ENCODE results near the gene CDH4.

Gene CDH4

DNA sequence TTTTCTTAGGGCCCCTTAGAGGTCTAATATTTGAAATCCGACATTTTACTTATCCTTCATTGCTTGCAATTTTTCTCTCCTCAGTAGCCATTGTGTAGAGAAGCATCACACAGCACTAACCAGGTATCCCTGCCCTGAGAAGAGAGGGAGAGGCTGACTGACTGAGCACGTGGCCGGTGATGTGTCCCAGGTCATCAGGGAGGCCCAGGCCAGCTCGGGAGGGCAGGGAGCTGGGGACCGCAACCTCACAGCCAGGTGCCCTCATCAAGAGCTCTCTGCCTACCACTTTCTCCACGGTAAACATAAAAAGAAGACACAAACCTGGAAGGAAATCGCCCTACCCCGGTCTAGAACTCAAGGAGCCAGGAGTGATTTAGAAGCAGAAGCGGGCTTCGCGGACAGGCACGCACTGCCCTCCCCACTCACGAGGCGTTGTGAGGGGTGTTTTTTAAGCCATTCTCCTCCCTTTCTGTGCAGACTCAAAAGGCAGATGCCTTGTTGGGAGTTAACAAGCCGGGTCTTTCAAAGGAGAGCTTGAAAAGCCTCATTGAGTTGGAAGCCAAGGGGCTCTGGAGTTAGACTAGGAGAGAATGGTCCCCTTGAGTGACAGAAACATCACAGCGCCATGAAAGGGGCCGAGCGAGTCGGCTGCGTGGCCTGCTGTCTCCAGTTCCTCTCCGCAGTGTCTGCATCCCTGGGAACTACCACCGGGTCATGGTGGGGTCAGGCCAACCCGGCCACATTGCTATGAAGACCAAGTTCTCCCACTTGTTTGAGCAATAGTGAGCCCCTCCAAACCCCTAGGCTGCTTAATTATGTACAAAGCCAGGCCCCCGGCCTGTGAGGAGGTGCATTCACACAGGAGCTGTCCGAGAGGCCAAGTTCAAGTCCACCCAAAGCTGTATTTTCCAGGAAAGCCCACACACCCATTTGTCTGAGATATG is 285.4 kb downstream of the CDH4 start:
- DNase-seq (ENCODE audit: low read depth) = no peak

DNA sequence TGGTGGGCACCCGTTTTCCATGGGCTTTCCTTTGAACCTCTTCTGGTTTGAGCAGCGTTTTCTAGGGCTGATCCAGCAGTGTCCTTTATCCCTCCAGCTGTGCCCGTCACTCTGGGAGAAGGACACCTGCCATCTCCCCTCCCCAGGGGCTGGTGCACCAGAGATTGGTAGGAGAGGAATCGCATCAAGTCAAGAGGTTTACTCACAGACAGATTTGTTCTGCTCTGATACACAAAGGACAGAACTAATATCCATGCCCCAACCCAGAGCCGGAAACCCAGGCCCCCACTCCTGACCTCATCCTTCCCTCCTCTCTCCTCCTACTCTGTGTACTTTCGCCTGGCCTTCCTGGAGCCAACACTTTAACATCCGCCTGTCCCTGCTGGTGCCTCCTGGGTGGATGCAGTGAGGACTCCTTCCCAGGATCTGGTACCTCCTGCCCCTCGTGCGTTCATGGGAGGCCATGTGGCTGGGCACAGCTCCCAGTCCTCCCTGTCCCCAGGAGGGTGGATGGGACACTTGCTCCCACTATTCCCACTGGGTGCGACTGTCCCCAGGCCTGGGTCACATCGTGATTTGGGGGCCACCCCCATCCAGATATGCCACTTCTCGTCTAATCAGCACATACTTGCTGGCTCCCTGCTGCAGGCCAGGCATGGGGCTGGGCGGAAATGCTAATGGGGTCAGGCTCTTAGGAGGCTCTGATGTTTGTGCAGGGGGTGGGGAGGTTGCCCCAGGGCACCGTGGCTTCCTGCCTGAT is 286.3 kb downstream of the CDH4 start:
- no peak for DNase-seq (ENCODE audit: low read depth)

DNA sequence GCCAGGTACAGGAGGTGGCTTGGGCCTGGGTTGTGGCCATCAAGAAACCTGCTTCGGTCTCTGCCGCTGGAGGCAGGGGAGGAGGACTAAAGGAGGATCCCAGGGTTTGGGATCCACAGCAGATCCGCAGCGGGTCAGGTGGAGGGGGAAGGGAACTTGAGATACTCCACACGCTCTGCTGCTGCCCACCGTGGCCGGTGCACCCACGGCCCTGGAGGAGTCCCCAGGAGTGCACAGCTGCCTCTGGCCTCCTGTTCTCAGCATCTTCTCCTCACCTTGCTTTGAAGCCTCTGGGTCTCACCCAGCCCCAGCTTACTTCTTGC is 286.8 kb downstream of the CDH4 start:
- DNase-seq (ENCODE audit: low read depth) = no peak

DNA sequence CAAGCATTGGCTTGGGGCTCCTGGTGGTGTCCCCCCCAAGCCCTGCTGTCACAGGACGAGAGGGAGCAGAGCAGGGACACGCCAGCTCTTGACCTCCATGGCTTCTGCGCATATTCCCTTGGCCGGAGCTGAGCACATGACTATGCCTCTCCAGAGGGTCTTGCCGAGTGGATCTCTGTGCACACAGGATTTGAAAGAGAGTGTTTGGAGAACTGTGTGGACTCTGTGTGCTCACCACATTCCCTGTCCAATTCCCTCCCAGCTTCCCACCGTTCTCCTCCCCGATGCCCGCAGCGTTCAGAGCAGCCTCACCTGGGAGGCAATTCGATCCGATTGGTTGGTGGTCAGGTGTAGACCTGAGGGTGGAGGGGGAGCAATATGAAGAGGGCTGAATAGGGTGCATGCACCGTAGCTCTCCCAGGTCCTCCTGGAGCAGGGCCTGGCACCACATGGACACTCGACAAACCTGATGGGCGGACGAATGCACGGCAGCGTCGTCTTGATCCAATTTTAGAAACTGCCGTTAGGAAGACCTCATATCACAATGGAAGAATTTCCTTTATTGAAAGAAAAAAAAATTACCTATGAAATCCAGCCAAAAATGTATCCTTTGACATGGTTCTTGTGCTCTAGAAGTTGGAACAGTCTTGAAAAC is 287.8 kb downstream of the CDH4 start:
- DNase-seq (ENCODE audit: low read depth) = no peak

DNA sequence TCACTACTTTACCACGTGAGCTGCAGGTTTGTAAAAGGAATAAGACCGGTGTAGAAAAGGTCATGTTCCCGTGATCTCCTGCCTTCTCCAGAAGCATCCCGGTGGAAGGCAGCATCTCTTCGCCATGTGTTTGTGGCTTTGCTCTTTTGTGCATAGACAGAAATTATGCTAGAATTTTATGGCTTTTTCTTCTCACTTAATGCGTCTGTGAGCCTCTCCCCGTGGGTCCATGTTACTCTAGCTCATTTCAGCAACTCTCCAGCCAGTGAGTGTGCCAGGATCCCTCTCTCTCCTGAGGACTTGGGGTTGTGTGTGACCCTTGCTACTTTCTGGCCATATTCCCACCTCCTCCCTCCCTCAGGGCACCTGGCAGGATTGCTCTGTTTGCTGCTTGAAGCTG is 289.5 kb downstream of the CDH4 start:
- DNase-seq (ENCODE audit: low read depth) = no peak

DNA sequence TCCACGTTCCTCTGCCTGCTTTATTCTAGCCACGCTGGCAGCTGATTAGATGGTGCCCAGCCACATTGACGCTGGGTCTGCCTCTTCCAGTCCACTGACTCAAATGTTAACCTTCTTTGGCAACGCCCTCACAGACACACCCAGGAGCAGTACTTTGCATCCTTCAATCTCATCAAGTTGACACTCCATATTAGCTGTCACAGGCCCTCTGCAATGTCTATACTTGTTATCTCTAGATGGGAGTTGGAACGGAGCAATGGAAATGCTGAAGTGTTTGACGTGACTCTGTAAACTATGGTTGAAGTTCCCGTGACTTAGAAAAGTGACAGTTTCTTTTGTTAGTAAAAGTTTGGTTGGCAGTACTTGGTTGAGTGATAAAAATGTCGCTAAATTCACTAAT is 291.0 kb downstream of the CDH4 start:
- DNase-seq (ENCODE audit: low read depth) = no peak

DNA sequence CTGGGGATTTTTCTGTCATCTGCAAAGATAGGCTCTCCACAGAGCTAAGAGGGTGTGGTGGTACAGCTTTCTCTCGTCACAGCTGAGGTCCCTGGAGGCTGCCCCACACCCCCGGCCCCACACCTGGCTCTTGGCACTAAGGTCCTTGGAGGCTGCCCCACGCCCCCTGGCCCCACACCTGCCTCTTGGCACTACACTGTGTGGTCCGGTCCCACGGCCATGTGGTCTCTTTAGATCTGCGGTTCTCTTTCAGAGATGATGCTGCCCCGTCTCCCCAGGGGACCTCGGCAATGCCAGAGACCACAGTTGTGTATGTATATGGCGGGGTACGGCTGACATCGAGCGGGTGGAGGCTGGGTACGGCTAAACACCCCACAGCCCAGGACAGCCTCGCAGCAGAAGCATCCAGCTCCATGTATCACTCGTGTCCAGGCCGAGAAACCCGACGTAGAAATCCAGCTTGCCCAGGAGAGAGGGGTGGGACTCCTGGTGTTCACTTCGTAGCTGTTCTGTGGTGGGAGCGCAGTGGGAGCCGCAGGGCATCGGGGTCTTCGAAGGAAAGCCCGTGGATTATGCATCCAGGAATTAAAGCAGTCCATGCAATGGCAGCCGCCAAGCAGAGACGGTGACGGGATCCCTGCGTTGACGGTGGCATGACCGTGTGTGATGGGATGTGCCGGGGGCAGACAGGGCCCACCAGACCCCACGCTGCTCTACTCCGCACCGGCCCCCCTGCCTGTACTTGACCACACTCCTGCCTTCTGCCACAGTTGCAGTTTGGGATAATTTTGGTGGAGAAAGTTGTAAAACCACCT is 292.1 kb downstream of the CDH4 start:
- no peak for DNase-seq (ENCODE audit: low read depth)

DNA sequence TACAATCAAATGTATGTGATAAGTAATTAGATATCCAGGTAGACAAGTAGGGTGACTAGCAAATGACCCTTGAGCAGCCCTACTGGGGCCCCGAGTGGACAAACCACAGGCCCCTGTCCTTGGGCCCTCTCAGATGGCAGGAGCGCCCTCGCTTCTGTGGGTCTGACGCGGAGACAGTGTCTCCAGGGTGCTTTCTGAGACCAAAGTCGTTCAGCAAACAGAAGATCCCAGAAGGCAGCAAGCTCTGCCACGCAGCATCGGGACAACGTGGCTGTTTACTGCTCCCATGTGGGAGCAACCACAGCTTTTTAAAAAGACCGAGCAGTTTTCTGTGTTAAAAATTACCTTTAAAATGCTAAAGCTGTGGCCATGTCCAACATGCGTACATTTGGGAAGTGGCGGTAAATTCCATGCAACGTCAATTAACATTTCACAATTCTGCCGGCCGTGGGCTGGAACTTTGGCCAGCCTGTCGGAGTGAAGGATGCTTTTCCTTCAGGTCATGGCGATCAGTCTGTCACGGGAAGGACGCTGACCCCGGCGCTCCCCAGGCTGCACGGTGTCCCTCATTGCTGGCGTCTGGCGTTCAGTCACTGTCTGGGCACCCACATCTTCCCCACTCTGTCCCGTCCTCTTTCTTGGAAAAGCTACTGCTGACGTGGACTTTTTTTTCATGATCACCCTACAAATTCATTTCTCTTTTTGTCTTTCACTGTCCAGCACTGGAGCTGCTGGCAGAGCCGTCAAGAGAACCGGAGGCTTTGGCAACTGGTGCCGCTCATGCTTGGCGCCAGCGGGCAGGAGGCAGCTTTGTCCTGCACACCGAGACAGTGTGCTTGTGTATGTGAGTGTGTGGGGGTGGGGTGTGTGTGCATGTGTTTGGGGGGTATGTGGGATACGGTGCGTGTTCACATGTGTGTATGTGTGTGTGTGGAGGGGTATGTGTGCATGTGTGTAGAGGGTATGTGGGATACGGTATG is 293.1 kb downstream of the CDH4 start:
- no peak for DNase-seq (ENCODE audit: low read depth)

DNA sequence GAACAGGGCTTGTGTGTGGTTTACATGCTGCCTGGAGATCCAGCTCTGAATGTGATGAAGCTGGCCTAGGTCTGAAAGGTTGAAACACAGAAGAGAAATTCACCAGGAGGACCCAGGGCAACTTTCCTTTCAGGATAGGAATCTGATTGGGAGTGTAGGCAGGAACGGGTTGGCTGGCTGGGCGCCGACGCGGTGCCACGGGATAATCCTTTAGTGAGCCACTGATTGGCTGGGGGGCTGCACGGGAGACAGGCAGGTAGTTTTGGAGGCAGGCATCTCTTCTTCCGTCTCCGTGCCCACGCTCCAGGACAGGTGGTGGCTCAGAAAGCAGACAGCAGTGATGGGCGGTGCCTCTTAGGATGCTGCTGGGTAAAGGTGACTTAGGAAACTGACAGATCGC is 294.6 kb downstream of the CDH4 start:
- DNase-seq (ENCODE audit: low read depth) = no peak

DNA sequence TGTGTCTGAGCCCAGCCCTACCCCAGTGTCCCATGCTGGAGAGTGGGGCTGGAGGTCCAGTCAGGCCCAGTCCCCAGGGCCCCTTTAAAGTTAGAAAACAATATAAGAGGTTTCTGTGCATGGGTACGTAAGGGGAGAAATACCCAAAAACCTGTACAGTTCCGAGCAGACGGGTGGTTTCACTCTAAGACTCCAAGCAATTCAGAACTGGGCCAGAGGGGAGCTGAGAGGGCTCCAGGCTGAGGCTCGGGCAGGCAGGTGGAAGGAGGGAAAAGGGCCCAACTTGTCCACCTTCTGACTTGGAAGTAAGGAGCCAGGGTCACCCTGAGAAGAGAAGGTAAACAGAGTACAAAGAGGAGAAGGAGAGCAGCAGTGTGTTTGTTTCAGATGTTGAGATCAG is 296.0 kb downstream of the CDH4 start:
- no peak for DNase-seq (ENCODE audit: low read depth)

DNA sequence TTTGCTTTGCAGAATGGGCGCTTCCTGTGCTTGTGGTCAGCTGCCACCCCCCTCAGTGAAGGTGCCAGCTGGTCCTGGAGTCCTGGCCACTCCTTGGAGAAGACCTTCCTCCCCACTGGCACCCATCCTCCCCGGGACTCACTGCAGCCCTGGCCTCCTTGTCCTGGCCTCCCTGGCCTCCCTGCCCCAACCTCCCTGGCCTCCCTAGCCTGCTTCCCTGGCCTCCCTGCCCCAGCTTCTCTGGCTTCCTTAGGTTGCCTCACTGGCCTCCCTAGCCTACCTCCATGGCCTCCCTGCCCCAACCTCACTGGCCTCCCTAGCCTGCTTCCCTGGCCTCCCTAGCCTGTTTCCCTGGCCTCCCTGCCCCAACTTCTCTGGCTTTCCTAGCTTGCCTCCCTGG is 297.8 kb downstream of the CDH4 start:
- DNase-seq (ENCODE audit: low read depth) = no peak

DNA sequence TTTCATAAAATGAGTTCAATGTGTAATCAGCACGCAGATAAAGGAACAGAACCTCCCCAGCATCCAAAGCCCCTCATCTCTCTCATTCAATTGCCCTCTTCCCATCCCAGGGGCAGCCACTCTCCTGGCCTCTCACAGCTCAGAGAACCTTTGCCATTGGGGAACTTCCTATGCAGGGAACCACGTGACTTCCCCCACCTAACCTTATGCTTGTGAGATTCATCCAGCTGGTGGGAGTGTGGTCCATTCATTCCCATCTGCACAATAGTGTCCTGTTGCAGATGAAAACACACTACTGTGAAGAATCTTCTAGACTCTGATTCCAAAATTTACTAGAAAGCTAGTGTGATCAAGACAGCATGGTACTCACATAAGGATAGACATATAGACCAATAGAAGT is 299.3 kb downstream of the CDH4 start:
- DNase-seq (ENCODE audit: low read depth) = no peak

DNA sequence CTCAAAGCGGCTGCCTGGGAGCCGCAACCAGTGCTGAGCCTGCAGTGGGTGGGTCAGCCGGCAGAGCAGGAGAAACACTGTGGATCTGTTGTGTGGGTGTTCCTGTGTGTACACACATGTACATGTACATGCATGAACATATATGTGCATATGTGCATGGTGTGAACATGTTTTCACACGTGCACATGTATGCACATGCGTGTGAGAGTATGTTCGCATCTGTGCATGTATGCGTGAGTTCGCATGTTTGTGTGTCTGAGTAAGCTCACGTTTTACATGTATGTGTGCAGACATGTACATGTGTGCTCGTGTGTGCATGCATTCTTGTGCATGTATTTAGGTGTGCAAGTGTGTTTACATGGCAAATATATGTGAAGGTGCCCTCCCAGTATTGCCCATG is 302.6 kb downstream of the CDH4 start:
- DNase-seq (ENCODE audit: low read depth) = no peak

DNA sequence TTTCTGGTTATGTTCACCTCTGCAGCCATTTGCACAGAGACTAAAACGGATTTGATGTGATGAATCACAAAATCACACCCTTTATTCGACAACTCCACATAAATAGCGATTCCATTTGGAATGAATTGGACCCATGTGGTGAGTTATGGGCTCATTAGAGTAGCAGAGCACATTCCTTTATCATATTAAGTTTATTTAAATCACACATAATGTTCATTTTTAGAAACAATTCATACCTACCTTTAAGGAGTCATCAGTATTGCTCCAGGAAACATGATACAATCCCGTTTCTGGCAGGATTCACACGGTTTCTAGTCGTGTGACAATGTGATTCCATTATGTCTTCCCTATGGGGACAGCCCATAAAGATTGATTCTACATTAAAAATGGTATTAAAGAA is 303.5 kb downstream of the CDH4 start:
- DNase-seq (ENCODE audit: low read depth) = no peak

DNA sequence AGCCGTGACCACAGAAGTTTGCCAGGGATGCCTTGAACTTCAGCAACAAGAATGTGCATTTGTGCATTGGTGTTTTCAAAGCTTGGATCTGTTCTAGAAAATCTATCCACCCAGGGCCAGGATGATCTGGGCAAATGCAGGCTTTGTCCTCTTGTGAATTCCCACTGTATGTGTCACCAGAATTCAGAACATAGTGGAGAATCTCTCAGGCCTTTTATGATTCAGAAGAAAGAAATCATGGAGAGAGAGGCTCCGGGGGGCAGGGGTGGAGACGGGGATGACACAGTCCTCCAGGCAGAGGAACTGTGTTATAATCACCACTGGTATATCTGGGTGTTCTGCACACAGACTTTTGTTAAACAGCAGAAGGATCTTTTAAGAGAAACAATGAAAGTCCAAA is 304.1 kb downstream of the CDH4 start:
- no peak for DNase-seq (ENCODE audit: low read depth)

DNA sequence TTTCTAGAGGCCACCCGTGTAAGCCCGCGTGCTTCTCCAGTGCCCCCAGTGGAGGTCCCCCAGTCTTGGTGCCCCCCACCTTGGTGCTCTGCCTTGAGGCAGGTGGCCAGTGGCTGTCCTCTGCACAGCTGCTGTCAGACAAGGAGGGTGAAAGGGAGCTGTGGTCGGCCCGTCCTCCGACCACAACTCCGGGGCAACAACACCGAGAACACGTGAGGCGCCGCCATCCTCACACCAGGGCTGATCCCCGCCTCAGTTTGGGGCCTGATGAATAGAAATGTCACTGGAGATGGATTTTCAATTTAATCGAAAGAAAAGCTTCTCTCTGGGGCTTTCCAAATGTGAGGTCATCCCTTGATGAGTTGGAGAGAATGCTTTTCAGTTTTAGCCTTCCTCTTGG is 304.6 kb downstream of the CDH4 start:
- DNase-seq (ENCODE audit: low read depth) = no peak

DNA sequence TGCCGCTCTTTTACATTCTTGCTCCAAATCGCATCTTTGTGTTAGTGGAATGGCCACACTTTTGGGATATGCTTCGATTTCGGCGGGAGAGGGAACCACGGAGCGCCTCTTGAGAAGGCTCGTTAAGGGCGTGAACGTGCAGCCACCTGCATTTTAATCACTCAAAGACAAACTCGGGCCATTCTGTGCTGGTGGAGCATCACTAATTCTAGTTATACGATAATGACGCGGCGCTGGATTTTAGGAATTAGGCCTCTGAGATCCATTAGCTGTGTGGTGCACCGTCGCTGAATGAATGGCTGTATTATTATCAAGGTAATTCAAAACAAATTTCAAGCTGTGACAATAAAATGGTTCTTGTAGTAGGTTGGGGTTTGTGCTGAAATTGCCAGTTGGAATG is 305.6 kb downstream of the CDH4 start:
- no peak for DNase-seq (ENCODE audit: low read depth)

DNA sequence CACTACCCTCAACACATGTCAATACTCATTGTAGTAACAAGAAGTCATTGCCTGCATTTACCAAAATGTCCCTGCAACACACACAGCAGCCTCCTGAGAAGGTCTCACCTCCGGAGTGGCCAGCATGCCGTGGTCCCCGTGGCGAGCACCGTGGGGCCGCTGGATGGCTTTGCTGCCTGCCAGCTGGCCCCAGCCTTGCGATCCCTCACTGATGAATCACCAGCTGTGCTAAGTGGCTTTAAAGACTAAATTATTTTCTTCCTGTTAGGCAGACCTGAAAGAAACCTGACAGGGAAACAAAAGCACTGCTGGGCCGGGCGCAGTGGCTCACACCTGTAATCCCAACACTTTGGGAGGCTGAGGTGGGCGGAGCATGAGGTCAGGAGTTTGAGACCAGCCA is 306.7 kb downstream of the CDH4 start:
- no peak for DNase-seq (ENCODE audit: low read depth)

DNA sequence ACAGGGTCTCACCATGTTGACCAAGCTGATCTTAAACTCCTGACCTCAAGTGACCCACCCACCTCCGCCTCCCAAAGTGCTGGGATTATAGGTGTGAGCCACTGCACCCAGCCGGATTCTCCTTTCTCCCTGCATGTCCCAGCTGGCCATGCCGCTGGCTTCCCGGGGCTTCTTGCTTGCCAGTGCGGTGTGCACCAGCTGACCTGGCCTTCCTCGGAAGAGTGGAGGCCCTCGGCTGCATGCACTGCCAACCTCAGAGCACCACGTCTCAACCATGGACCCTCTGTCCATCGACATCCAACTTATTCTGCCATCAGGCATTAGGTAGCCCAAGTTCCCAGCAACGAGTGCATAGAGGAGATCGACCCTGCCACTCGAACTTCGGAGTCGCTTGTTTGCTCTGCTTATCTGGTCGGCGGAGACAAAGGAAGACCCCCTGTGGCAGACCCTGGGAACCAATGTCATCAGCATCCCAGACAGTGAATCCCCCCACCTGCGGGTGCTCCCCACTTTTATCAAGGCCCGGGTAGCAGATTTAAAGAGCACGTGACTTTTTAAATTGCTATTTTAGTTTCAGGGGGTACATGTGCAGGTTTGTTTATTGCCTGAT is 307.8 kb downstream of the CDH4 start:
- no peak for DNase-seq (ENCODE audit: low read depth)

DNA sequence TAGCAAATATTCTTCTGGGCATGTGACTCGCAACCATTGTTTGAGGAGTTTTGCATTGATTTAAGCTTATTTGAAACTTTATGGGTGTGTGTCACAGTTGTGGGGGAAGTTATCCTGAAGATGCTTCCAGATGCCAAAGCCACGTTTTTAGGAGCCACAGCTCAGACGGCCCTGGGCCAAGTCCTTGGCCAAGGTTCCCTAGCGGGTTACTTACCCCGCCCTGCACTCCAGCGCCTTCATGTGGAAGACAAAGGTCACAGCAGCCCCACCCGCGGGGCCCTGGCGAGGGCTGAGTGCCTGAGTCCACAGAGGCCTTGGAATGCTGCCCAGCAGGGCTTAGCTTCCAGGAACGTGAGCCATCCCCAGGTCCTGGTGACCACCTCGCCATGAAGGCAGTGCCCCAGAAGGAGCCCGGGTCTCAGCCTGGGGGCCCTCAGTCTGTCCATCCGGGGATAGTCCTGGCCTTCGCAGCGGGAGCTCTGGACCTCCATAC is 308.3 kb downstream of the CDH4 start:
- no peak for DNase-seq (ENCODE audit: low read depth)
